ENCODE results near the gene ZNF324.
"Not testable (repeated sequence)": the region's sequence is repeated elsewhere in the genome, so short reads cannot be mapped to it uniquely, and the experiment has no call there.

Gene ZNF324

GRCh38 chr19:58440556-58440955, 26.3 kb upstream of the ZNF324 start:
- DNase-seq, result peak in 1 of 2 donors; percentile 66
- TF ChIP-seq, protein P1, sequence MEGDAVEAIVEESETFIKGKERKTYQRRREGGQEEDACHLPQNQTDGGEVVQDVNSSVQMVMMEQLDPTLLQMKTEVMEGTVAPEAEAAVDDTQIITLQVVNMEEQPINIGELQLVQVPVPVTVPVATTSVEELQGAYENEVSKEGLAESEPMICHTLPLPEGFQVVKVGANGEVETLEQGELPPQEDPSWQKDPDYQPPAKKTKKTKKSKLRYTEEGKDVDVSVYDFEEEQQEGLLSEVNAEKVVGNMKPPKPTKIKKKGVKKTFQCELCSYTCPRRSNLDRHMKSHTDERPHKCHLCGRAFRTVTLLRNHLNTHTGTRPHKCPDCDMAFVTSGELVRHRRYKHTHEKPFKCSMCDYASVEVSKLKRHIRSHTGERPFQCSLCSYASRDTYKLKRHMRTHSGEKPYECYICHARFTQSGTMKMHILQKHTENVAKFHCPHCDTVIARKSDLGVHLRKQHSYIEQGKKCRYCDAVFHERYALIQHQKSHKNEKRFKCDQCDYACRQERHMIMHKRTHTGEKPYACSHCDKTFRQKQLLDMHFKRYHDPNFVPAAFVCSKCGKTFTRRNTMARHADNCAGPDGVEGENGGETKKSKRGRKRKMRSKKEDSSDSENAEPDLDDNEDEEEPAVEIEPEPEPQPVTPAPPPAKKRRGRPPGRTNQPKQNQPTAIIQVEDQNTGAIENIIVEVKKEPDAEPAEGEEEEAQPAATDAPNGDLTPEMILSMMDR (IDR thresholded peaks at IDR 0.05), result no peak
- peak overlapping the region; percentile 56 to 57 for H3K4me3 ChIP-seq
- intact Hi-C loops (cut with DNase I; ENCODE audit: low total_unique reads), result no loop called here
- H3K36me3 ChIP-seq, result peaks cover 26 to 35% (median 28%) of the 10 kb centered on the region in 3 donors
- peaks cover 0 to 17% (median 11%) of the 10 kb centered on the region in 4 donors for H3K4me1 ChIP-seq
- no peaks in the 10 kb centered on the region for H3K27me3 ChIP-seq
- peaks cover 0 to 40% (median 37%) of the 10 kb centered on the region in 3 donors for H3K9me3 ChIP-seq
- H3K27ac ChIP-seq, result peak overlapping the region; percentile 76 to 81

GRCh38 chr19:58442986-58443385, 23.9 kb upstream of the ZNF324 start:
- intact Hi-C loops (cut with DNase I; ENCODE audit: low total_unique reads); H3K4me3 ChIP-seq; DNase-seq; H3K27me3 ChIP-seq; H3K27ac ChIP-seq: not testable (repeated sequence)
- peaks cover 0 to 17% (median 11%) of the 10 kb centered on the region in 4 donors for H3K4me1 ChIP-seq
- H3K36me3 ChIP-seq, result peaks cover 1 to 11% (median 4%) of the 10 kb centered on the region in 3 donors
- H3K9me3 ChIP-seq, result peaks cover 0 to 16% (median 12%) of the 10 kb centered on the region in 3 donors

- Histone ChIP-seq H3K27me3 (peaks cover 0 to 13% of the 10 kb centered on the region in 2 donors), H3K4me1 (peaks cover 0 to 14% (median 5%) of the 10 kb centered on the region in 4 donors)
- H3K36me3 ChIP-seq; intact Hi-C loops (cut with DNase I; ENCODE audit: low total_unique reads); H3K27ac ChIP-seq; DNase-seq; H3K4me3 ChIP-seq; H3K9me3 ChIP-seq: not testable (repeated sequence)
Measured at GRCh38 chr19:58448860-58449259, 18.0 kb upstream of the ZNF324 start.

DNA sequence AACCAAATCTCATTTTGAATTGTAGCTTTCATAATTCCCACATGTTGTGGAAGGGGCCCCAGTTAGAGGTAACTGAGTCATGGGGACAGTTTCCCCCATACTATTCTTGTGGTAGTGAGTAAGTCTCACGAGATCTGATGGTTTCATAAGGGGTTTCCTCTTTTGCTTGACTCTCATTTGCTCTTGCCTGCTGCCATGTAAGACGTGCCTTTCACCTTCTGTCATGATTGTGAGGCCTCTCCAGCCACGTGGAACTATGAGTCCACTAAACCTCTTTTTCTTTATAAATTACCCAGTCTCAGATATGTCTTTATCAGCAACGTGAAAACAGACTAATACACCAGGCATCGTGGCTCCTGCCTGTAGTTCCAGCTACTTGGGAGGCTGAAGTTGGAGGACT, 16.9 kb upstream of the ZNF324 start:
- H3K9me3 ChIP-seq; H3K27ac ChIP-seq; DNase-seq; H3K4me3 ChIP-seq; intact Hi-C loops (cut with DNase I; ENCODE audit: low total_unique reads): not testable (repeated sequence)
- Histone ChIP-seq H3K4me1 (peaks cover 0 to 14% (median 5%) of the 10 kb centered on the region in 4 donors), H3K36me3 (peaks cover 0 to 15% (median 11%) of the 10 kb centered on the region in 3 donors), H3K27me3 (peaks cover 0 to 13% of the 10 kb centered on the region in 2 donors)

GRCh38 chr19:58450856-58451357, 16.0 kb upstream of the ZNF324 start:
- peak overlapping the region; percentile 68 to 81 for H3K27ac ChIP-seq

GRCh38 chr19:58451358-58452101, 15.3 kb upstream of the ZNF324 start, which contains the start of gene ZNF324B:
Gene ZNF324B (plus strand): TSS chr19:58451622. CDS start chr19:58453702, 2,080 bp downstream.
- TF ChIP-seq, protein P1 (IDR thresholded peaks at IDR 0.05), result peak in 1 of 2 experiments; percentile 3
- peaks cover 0 to 14% (median 5%) of the 10 kb centered on the region in 4 donors for H3K4me1 ChIP-seq
- H3K27ac ChIP-seq, result peak within 1 kb of the TSS; percentile 68 to 81
- H3K36me3 ChIP-seq, result peaks cover 6 to 28% (median 22%) of the 10 kb centered on the region in 3 donors
- no peaks in the 10 kb centered on the region for H3K9me3 ChIP-seq
- H3K27me3 ChIP-seq, result peaks cover 0 to 13% of the 10 kb centered on the region in 2 donors
- peak within 1 kb of the TSS; percentile 75 to 82 for H3K4me3 ChIP-seq
- peak; percentile 97 to 98 for DNase-seq
- intact Hi-C loops (cut with DNase I; ENCODE audit: low total_unique reads), result no loop called here

More at GRCh38 chr19:58450856-58451357, 16.0 kb upstream of the ZNF324 start:
- peak overlapping the region; percentile 75 to 82 for H3K4me3 ChIP-seq
- peaks cover 0 to 22% (median 16%) of the 10 kb centered on the region in 3 donors for H3K36me3 ChIP-seq
- DNase-seq, result no peak
- H3K4me1 ChIP-seq, result peaks cover 0 to 14% (median 5%) of the 10 kb centered on the region in 4 donors
- TF ChIP-seq, protein P1 (IDR thresholded peaks at IDR 0.05), result no peak
- intact Hi-C loops (cut with DNase I; ENCODE audit: low total_unique reads), result no loop called here
- H3K9me3 ChIP-seq, result no peaks in the 10 kb centered on the region
- peaks cover 0 to 13% of the 10 kb centered on the region in 2 donors for H3K27me3 ChIP-seq

DNA sequence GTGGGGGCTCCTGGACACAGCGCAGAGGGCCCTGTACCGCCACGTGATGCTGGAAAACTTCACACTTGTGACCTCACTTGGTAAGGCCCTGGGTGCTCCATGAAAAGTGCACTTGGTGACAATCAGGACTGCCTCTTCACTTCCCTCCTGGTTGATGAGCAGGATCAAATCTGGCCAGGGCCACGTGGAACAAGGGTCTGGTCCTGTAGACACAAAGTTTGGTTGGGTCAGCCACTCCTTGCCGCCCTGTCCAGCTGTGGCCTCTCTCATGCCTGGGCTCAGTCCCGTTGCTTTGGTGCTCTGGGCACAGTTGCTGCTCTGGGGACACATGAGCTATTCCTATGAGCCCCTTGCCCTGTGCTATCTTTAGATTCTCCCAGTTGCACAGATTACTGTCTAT, 13.1 kb upstream of the ZNF324 start:
- intact Hi-C loops (cut with DNase I; ENCODE audit: low total_unique reads), result no loop called here
- Histone ChIP-seq H3K36me3 (peaks cover 10 to 50% (median 36%) of the 10 kb centered on the region in 3 donors), H3K27me3 (peaks cover 0 to 7% of the 10 kb centered on the region in 2 donors), H3K4me3 (no peak overlapping the region), H3K27ac (no peak overlapping the region), H3K4me1 (peaks cover 0 to 14% (median 5%) of the 10 kb centered on the region in 4 donors), H3K9me3 (no peaks in the 10 kb centered on the region)
- no peak for DNase-seq
- TF ChIP-seq, protein P1 (IDR thresholded peaks at IDR 0.05), result no peak
